ENCODE data around the gene SQSTM1.

Gene SQSTM1

GRCh38 chr5:179795049-179795862 lies 25.4 kb upstream of the SQSTM1 start:
- DNase-seq: peak; percentile 87

- DNase-seq: peak; percentile 92
Measured at GRCh38 chr5:179795863-179796833, 24.6 kb upstream of the SQSTM1 start.

- no peak for DNase-seq
Measured at GRCh38 chr5:179796877-179797608, 23.7 kb upstream of the SQSTM1 start.

GRCh38 chr5:179797741-179798140 lies 23.0 kb upstream of the SQSTM1 start:
- DNase-seq: no peak

GRCh38 chr5:179798144-179798770 lies 22.4 kb upstream of the SQSTM1 start:
- DNase-seq: no peak

- no peak for DNase-seq
Measured at GRCh38 chr5:179798771-179799643, 21.7 kb upstream of the SQSTM1 start.

- no peak for DNase-seq
Measured at GRCh38 chr5:179799644-179799973, 21.1 kb upstream of the SQSTM1 start.

- no peak for DNase-seq
Measured at GRCh38 chr5:179800071-179800695, 20.5 kb upstream of the SQSTM1 start.

- no peak for DNase-seq
Measured at GRCh38 chr5:179800696-179801201, 20.0 kb upstream of the SQSTM1 start.

- DNase-seq: peak; percentile 89
Measured at GRCh38 chr5:179801304-179802206, 19.1 kb upstream of the SQSTM1 start.

- DNase-seq: no peak
Measured at GRCh38 chr5:179802207-179802883, 18.4 kb upstream of the SQSTM1 start.

GRCh38 chr5:179802950-179803562 lies 17.6 kb upstream of the SQSTM1 start:
- DNase-seq: no peak

- no peak for DNase-seq
Measured at GRCh38 chr5:179803651-179804554, 16.8 kb upstream of the SQSTM1 start.

GRCh38 chr5:179804555-179804947 lies 16.2 kb upstream of the SQSTM1 start:
- no peak for DNase-seq

- DNase-seq: no peak
Measured at GRCh38 chr5:179805070-179805528, 15.6 kb upstream of the SQSTM1 start.

GRCh38 chr5:179805529-179806249 lies 15.0 kb upstream of the SQSTM1 start:
- no peak for DNase-seq
